GM12873 (cell line): ENCODE measurements around the gene DOCK4.

Source experiments
- TF ChIP-seq, protein P1 (sequence below): IDR thresholded peaks from 2 replicates; pipeline ENCODE4 v1.5.1; 2012; ENCODE audit warnings: low read depth, mild to moderate bottlenecking, moderate library complexity, low read length, control low read depth; ENCODE audit not compliant: insufficient read depth; ENCODE audit errors: missing control alignments

DOCK4 gene

DNA sequence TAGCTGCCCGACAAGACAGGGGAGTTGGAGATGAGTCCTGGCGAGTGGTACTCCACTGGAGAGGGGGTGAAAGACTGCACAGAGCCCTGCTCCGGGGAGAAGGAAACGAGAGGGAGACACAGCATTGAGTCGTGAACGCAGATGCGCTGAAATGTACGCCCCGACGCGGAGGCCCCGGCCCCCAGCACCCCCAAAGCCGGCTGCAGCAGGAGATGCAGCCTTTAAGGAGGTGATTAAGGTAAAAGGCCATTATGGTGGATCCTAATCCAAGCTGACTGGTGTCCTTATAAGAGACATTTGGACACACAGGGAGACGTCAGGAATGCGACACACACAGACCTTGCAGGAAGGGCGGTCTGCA, 477.6 kb downstream of the DOCK4 start:
- TF ChIP-seq, protein P1, sequence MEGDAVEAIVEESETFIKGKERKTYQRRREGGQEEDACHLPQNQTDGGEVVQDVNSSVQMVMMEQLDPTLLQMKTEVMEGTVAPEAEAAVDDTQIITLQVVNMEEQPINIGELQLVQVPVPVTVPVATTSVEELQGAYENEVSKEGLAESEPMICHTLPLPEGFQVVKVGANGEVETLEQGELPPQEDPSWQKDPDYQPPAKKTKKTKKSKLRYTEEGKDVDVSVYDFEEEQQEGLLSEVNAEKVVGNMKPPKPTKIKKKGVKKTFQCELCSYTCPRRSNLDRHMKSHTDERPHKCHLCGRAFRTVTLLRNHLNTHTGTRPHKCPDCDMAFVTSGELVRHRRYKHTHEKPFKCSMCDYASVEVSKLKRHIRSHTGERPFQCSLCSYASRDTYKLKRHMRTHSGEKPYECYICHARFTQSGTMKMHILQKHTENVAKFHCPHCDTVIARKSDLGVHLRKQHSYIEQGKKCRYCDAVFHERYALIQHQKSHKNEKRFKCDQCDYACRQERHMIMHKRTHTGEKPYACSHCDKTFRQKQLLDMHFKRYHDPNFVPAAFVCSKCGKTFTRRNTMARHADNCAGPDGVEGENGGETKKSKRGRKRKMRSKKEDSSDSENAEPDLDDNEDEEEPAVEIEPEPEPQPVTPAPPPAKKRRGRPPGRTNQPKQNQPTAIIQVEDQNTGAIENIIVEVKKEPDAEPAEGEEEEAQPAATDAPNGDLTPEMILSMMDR = no peak

DNA sequence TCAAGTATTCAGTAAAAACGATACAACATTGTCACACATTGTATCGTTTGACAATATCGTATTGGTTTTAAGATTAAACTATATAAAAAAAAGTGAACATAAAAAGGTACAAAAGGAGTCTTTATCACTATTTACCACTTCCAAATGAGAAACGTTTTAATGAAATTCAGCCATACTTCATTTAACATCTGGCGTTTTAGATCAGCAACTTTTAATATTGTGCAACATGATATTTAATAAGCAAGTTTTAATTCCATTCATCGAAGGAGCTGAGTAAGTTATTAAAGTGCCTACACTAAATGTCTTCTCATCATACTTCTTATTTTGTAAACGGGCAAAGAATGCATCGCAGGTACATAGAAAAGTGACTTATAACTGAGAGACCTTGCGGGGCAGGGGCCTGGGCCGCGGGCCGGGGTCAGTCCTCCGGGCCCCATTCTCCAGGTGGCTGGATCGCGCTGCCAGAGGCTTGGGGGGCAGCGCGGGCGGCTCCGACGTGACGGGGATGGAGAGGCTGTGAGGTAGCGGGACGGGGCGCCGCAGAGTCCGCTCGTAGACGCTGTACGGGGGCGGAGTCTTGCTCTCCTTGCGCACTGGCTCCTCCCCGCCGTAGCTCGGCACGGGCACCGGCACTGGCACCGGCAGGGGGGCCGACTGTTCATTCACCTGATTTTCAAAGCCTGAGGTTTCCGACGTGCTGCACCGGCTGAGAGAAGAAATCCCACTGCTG, 478.1 kb downstream of the DOCK4 start:
- TF ChIP-seq, protein P1 = no peak

DNA sequence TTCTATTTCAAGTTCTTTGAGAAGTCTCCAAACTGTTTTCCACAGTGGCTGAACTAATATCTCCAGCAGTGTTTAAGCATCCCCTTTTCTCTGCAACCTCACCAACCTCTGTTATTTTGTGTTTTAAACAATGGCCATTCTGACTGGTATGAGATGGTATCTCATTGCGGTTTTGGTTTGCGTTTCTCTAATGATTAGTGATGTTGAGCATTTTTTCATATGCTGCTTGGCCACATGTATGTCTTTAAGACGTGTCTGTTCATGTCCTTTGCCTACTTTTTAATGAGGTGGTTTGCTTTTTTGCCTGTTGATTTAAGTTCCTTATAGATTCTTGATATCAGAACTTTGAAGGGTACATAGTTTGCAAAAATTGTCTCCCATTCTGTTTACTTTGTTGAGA, 487.3 kb downstream of the DOCK4 start:
- TF ChIP-seq, protein P1 = no peak

DNA sequence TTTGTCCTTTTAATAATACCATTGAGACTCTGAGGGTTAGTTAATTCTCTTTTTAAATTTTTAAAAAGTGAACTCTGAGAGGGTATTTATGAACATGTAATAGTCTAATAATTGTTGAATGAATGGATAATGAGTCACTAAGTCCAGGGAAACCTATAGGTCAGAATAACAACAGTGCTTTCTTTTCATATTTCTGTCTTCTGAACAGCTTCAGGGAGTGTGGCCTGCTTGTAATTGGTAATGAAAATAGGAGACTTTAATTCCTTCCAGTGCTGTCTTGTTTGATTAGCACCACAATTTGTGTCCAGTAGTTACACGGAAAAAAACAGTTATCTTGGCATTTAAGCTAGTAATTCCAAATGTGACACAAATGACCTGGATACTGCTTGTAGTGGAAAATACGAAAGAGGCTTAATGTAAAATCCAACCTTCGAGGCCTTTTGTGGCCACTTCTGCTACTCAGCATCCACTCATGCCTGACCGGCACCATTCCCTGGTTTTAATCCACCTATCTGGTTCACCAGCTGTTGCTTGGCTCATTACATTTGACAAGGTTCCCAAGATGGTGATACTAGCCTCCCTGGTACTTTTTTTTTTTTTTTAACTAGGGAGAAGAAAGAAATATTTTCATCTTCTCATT, 494.7 kb downstream of the DOCK4 start:
- TF ChIP-seq, protein P1 = no peak

DNA sequence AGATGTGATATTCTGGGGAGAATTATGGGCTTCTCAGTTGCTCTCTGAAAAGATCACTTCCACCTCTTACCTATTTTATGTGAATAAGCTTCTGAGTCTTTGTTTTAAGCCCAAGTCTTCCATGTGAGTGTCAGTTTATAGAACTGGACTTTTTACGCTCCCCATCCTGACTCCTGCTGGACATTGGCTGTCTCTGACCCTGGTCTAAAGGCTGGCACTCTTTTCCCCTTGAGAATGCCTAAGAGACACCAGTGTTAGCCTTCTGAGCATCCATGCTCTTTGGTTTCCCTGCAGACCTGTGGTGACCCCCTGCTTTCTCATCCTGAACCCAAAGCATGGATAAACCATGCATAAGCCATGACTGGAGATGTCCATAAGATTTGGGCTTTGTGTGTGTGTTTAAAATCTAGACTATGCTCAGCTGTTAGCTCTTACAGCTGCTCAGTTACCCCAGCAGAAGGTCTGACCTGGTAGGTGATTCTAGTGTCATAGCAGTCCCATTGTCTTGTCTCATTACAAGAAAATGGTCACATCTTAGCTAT, 495.3 kb downstream of the DOCK4 start:
- TF ChIP-seq, protein P1 = no peak

DNA sequence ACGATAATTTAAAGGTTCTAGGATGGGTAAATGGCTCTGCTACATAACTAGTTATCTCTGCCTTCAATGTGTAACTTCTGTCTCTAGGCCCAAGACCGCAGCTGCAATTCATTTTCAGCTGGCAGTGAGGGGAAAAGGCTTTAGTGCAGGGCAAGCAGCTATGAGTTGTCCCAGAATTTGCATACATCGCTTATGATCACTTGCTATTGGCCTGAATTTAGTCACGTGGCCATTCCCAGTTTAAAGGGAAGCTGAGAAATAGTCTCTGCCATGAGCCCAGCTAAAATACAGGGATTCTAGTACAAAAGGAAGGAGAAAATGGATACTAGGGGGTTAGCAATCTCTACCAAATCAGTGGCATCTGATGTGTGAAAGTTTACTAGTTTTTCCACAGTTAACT, 498.1 kb downstream of the DOCK4 start:
- TF ChIP-seq, protein P1 = no peak

DNA sequence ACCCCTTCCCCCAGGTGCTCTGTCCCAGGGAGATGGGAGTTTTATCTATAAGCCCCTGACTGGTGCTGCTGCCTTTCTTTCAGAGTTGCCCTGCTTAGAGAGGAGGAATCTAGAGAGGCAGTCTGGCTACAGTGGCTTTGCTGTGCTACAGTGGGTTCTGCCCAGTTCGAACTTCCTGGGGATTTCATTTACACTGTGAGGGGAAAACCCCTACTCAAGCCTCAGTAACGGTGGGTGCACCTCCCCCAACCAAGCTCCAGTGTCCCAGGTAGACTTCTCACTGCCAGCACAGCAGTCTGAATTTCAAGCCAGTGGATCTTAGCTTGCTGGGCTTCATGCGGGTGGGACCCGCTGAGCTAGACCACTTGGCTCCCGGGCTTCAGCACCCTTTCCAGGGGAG, 500.4 kb downstream of the DOCK4 start:
- TF ChIP-seq, protein P1 = no peak
